GM18909 (cell line): ENCODE measurements around the gene STXBP3.

Source experiments
- ATAC-seq: cut with Tn5 transposase; IDR thresholded peaks from one replicate; pipeline ENCODE4 v1.9.1; 2021; ENCODE audit warnings: mild to moderate bottlenecking; ENCODE audit not compliant: unreplicated experiment, poor library complexity

The STXBP3 gene

DNA sequence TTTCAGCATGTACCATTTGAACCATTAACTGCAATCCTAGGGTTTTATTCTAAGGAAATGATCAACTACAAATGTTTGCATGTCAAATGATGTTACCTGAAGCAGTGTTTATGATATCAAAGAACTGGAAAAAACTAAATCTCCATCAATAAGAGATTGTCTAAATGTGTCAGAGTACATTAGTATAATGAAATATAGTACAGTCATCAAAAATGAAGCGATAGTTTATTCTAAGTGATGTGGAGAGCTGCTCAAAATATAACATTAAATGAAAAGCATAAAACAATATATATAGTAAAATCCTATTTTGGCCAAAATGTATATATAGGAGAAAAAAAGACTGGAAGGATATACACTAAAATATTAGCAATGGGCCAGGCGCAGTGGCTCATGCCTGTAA lies 86.5 kb downstream of the STXBP3 start:
- ATAC-seq: no peak

DNA sequence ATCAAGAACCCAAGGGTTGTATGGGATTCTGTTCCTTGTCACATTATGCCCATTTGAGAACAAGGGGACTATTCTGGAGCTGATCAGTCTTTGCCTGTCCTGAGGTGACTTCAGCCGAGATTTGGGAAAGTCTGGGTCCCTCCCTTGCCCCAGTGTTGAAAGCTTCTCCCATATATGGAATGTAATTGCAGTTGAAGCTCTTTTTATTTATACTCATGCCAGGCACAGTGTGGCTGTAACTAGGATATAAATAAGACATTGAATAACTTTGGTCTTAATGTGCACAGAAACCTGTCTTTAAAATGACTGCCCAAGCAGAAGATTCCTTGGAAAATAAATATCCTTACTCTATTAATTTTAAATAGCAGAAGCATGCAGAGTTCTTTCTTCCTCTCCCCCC lies 95.2 kb downstream of the STXBP3 start:
- no peak for ATAC-seq

DNA sequence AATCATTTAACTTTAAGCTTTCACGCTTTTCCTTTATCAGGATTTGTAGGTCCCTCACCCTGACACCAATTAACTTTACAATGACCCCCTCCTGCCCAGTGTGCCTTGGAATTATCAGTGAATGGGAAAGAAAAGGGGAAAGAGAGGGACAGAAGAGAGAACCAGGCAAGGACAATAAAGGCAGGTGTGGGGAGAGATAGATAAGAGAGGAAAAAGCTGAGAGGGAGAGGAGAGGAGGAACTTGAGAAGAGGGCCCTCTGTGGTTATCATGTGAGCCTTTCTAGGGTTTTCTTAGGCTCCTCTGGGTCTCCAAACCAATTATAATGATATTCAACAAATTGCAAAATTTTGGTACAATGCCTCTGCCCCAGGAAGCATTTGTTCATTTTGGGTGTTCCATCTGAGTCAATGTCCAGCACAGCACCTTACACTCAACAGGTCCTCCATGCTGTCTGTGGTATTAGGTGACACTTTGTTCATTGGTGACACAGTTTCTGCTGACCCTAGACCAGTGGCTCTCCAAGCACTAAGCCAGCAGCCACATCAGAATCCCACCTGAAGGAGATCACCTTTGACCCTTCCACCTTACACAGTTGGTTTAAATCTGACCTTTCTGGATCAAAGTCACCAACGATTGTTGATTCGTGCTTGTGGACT lies 96.2 kb downstream of the STXBP3 start:
- ATAC-seq: no peak

DNA sequence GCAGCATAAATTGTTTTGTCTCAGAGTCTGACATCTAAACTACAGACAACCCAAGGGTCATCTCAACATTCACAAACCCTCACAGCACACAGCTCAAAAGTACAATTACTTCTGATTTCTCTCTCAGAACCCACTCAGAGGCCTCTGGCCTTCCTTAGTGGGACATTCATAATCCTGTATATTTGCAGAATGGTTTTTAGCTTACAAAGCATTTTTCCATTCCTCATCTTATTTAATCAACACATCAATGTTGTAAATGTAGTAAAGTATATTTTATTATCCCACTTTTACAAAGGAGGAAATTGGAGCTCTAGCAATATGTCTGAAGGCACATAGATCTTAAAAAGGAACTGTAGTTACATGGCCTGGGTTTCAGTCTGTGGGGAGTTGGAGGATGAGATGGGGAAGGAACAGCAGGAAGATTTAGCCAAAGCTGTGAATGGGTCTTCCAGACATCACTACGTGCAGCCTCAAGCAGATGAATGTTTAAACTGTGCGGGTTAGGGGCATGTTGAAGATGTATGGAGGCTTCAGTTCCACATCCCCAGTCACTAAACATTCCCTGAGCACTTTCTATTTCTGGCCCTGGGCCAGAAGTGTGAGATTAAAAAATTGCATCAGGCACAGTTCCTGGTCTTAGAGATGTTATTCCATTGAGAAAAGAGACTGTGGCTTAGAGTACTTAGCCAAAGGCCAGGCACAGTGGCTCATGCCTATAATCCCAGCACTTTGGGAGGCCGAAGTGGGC lies 97.1 kb downstream of the STXBP3 start:
- no peak for ATAC-seq

DNA sequence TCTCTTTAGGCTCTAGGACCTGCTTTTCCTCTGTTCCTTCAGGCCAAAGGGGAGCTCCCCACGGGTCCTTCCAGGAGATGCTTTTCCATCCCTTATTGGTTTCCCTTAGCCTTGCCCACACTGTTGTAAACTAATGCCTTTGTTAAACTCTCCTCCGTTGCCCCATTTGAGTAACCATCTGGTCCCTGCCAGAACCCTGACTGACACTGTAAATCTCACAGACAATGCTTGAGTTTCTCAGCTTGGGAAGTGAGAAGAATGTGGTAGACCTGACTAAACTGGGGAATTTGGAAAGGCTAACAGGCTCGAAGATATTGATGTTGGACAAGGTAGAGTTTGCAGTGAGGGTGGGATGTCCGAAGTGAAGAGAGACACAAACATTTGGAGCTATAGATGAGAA lies 99.0 kb downstream of the STXBP3 start:
- ATAC-seq: no peak

DNA sequence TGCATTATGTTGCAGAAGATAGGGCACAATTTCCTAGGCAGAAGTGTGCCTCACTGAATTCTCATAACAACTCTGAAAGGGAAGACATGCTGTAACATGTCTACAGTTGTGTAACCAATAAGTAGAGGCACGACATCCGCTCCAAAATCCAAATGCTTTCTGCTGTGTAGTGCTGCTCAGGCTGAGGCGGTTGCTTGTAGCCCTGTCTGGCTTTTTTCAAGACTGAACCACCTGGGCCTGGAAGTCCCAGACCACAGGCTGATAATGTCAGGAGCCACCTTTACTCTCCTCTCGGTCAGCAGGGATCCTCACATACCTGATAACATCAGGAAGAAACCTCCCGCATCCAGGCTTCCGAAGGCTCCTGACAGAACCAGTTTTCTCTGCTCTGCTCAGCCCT lies 99.5 kb downstream of the STXBP3 start:
- no peak for ATAC-seq

DNA sequence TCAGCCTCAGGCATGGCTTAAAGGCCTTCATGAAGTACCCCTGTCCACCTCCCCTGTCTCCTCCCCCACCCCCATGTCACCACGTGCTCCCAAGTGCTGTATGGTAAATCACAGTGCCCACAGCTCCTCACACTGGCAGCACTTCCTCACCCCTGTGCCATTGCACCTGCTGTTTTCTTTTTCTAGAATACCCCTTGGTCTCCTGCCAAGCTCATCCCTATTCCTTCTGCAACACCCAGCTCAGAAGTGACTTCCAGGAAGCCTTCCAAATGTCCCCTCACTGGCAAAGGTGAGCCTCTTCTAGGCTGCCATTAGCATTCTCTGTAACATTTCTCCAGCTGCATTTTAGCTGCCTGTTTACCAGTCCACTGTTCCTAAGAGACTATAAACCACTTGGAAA lies 101.0 kb downstream of the STXBP3 start:
- no peak for ATAC-seq

DNA sequence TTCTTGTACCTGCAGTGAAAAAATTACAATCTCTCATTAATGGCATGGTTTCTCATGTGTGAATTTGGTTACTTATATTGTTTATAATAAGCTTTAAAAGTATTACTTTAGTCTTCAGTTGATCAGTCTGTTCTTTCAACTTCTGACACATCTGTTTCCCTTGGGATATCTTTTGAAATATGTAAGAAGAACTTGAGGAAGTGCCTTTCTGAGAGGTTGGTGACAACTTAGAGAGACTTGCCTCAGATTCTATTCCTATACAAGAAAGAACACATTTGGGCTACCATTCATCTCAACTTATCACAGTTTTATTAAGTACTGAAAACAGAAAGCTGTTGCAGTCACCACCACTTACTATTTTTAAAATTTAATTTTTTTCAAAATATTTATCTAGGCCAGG lies 102.3 kb downstream of the STXBP3 start:
- ATAC-seq: no peak

DNA sequence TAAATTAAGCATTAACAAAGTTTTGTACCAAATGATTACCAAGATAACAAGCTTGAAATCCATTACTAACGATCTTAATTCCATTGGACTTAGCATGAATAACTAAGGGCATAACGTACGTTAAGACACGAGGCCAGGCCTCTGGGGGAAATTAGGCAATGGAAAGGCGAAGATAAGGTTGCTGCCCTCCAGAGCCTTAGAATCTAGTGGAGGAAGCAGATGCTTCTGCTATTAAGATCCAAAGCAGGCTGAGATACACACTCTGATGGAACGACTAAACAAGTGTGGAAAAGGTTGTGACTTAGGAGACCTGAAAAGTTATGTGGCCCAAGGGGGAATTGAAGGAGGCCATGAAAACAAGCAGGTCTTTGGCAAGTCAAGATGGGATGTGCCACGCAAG lies 104.5 kb downstream of the STXBP3 start:
- no peak for ATAC-seq

DNA sequence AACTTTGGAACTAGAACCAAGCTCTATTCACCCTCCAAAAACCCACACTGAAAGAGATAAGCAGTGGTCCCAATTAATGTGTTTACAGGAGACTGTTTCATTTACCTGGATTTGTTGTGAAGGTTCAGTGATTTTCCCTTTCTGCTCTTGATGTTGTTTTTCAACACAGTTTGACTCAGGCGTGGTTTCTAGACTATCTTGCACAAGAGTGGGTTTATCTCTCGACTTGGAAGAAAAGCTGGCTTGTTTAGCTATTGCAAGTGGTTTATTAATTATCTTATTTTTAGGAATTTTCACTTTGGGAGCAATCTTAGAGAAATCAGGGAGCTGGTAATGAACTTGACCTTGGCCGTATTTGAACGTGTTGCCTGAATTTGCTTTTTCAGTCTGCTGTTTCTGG lies 105.1 kb downstream of the STXBP3 start:
- no peak for ATAC-seq

DNA sequence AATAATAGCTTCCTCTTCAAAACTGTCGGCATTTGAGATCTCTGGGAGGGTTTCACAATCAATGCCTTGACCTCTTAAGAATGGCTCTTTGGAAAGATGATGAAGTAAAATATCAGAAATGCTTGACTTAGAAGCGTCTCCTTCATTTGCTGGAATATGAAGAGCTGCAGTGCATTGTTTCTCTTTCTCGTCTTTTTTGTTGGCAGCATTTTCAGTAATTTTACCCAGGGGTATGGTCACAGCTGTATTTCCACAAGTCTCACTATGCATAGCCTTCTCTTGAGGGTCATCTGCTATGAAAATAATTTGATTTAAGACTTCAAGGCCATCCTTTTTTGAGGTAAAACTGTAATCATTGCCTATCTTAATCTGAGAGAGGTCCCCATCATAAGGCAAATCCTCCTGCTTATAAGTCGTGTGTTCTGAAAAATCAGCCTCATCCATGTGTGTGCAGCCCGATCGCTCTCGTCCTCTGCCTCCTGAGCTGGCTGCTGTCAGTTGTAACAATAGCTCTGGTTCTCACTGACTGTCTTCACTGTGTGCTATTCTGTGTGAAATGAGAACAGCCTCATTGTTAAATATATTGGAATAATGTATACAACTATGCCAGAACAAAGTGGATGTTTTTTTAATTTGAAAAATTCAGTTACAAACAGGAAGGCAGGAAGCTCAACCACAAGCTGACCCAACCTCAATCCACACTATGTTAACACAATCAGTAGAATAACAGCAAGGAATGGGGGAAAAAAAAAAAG lies 105.9 kb downstream of the STXBP3 start:
- ATAC-seq: no peak

DNA sequence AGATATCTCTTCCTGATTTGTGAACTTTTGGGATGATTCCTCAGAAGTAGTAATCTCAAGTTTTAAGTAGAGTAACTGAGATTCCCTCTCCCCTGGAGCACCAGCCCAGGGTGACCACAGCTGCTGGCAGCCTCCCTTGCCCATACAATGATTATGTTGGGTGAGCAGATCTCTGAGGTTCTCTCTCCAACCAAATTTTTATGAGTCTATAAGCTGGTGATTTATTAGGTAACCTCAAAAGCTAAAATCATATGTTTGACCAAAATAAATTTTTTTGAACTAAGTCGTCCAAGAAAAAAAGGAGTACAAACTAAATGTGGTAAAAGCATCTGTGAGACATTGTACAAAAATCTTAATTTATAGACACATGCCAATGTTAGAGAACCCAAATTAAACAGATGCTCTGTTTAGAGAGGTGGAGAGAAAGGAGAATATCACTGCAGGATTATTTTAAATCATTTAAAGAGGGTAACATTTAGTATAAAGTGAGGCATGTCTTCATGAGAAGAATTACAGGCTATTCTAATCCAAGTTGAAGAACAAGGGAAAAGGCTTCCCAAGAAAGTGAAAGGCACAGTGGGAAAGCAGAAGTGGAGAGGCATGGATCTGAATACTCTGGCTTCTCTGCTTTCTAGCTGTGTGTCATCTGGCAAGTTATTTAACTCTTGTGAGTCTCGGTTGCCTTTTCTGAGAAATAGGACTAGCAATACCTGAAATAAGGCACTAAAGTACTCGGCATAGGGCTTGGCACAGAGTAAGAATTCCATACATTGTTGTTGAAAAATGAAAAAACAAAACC lies 107.9 kb downstream of the STXBP3 start:
- ATAC-seq: no peak

DNA sequence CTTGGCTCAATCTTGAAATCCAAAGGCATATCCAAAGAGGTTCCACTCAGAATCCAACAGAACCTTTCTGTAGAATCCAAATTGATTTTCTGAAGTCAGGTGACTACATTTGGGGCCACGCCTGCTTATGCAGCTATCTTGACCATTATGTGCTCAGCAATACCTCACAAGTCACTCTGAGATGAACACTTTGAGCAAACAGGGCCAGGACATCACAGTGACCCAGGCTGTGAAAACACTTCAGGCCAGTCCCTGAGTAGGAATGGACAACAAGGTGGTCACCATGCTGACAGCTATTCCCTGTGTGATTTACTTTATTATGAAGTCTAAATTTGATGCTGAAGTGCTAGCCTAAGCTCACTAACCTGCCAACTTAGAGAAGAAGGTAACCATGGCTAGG lies 110.5 kb downstream of the STXBP3 start, which contains the start of gene AKNAD1:
TSS of gene AKNAD1 (minus strand) at position 101 of the 400 bp plus-strand sequence. CDS start 4,430 bp downstream, outside the sequence.
- no peak for ATAC-seq

DNA sequence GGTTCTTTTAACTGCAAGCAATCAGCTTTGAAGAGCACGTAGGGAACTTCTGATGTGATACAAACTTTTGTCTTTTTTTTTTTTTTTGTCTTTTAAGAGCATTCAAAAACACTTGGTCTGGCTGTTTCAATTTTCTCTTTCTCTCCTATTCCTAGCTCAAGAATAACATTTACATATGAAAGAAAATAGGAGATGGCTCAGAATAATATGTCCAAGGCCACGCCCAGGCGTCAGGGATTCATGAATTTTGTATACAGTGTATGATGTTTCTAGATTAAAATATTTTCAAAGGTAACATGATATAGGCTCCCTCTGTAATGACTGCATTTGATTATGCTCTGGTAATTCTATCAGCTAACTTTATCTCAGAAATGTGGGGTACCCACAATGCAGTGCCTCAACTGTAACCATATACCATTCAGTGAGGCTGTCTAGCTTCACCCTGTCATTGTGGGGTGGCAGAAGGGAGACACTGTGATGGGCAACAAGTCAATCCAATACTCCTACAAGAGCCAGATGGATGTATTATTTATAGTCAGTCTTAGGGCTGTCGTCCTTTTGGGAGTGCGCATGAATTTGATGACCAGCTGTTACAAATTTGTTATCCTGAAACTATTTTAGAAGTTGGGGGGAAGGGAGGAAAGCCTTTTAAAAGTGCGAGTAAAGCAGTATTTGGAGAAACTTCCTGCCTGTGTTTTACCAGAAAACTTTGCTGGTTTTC lies 111.9 kb downstream of the STXBP3 start:
- no peak for ATAC-seq
